Measurements from ENCODE around the gene RCAN1. TPM values are rescaled to one million over a fixed set of nuclear protein-coding genes. Genes with fewer than 3 reads are reported as not detected.
"Not testable (repeated sequence)": the region's sequence is repeated elsewhere in the genome, so short reads cannot be mapped to it uniquely, and the experiment has no call there.

Gene RCAN1
- total and polyA plus RNA-seq, 9 donors = 8.6 to 26.7 (median 10.0) TPM

- H3K27me3 ChIP-seq = no peaks in the 10 kb centered on the region
- no peak overlapping the region for H3K27ac ChIP-seq
- H3K4me1 ChIP-seq (ENCODE audit: insufficient read depth) = no peaks in the 10 kb centered on the region
- no peak for DNase-seq
- no peak overlapping the region for H3K4me3 ChIP-seq
- WGBS, 3 donors = 90 to 91% (median 91%) methylated on average over 5 of the region's 5 CpGs
- no peaks in the 10 kb centered on the region for H3K36me3 ChIP-seq
- no peaks in the 10 kb centered on the region for H3K9me3 ChIP-seq
- TF ChIP-seq EP300 (IDR thresholded peaks at IDR 0.05) (no peak), CTCF (IDR thresholded peaks at IDR 0.05) (no peak), POLR2A (IDR thresholded peaks at IDR 0.05) (no peak)
- intact Hi-C loops (cut with DNase I) = no loop called here
Observed at GRCh38 chr21:34560021-34560420, 54.9 kb downstream of the RCAN1 start.

GRCh38 chr21:34559089-34559631 lies 55.8 kb downstream of the RCAN1 start:
- Histone ChIP-seq H3K27ac (no peak overlapping the region), H3K4me1 (ENCODE audit: insufficient read depth) (no peaks in the 10 kb centered on the region), H3K4me3 (no peak overlapping the region), H3K27me3 (no peaks in the 10 kb centered on the region), H3K36me3 (no peaks in the 10 kb centered on the region), H3K9me3 (no peaks in the 10 kb centered on the region)
- no peak for TF ChIP-seq CTCF (IDR thresholded peaks at IDR 0.05)
- no peak for TF ChIP-seq EP300 (IDR thresholded peaks at IDR 0.05)
- no peak for TF ChIP-seq POLR2A (IDR thresholded peaks at IDR 0.05)
- no peak for DNase-seq
- intact Hi-C loops (cut with DNase I) = no loop called here
- WGBS, 3 donors = 83 to 91% (median 88%) methylated on average over 6 of the region's 6 CpGs

GRCh38 chr21:34558166-34558565 lies 56.7 kb downstream of the RCAN1 start:
- no peak overlapping the region for H3K4me3 ChIP-seq
- H3K4me1 ChIP-seq (ENCODE audit: insufficient read depth) = no peaks in the 10 kb centered on the region
- no peaks in the 10 kb centered on the region for H3K9me3 ChIP-seq
- H3K27ac ChIP-seq = no peak overlapping the region
- WGBS, 3 donors = 83 to 90% (median 88%) methylated on average over 5 of the region's 5 CpGs
- DNase-seq = no peak
- intact Hi-C loops (cut with DNase I) = no loop called here
- H3K36me3 ChIP-seq = no peaks in the 10 kb centered on the region
- TF ChIP-seq CTCF (IDR thresholded peaks at IDR 0.05) = no peak
- no peak for TF ChIP-seq EP300 (IDR thresholded peaks at IDR 0.05)
- no peak for TF ChIP-seq POLR2A (IDR thresholded peaks at IDR 0.05)
- H3K27me3 ChIP-seq = no peaks in the 10 kb centered on the region

GRCh38 chr21:34557261-34557660 lies 57.7 kb downstream of the RCAN1 start:
- WGBS, 3 donors = 83 to 90% (median 88%) methylated on average over 5 of the region's 5 CpGs
- no peaks in the 10 kb centered on the region for H3K36me3 ChIP-seq
- no peaks in the 10 kb centered on the region for H3K27me3 ChIP-seq
- no peak overlapping the region for H3K4me3 ChIP-seq
- intact Hi-C loops (cut with DNase I) = no loop called here
- H3K4me1 ChIP-seq (ENCODE audit: insufficient read depth) = no peaks in the 10 kb centered on the region
- DNase-seq = no peak
- no peak for TF ChIP-seq EP300 (IDR thresholded peaks at IDR 0.05)
- no peak overlapping the region for H3K27ac ChIP-seq
- H3K9me3 ChIP-seq = no peaks in the 10 kb centered on the region

- intact Hi-C loops (cut with DNase I) = not testable (repeated sequence)
- WGBS, 3 donors = 81 to 85% (median 85%) methylated on average over 2 of the region's 2 CpGs
Observed at GRCh38 chr21:34554670-34555069, 60.2 kb downstream of the RCAN1 start.

More at GRCh38 chr21:34554670-34555069, 60.2 kb downstream of the RCAN1 start:
- H3K4me3 ChIP-seq; H3K4me1 ChIP-seq (ENCODE audit: insufficient read depth); DNase-seq; H3K36me3 ChIP-seq; H3K9me3 ChIP-seq; H3K27ac ChIP-seq; H3K27me3 ChIP-seq: not testable (repeated sequence)
